T-cell (primary cell): Measurements from ENCODE around the gene ARHGAP15. TPM values are rescaled to one million over a fixed set of nuclear protein-coding genes. Genes with fewer than 3 reads are reported as not detected.

ENCODE experiments used
- ATAC-seq, 4 experiments: fragments of 200-7000 bp in 3 of 4; fragments of 150-1000 bp in 1 of 4; cut with Tn5 transposase; replicated peaks in 1 of 4; 1 replicate in 3 of 4; 2 replicates in 1 of 4; pipeline ENCODE4 v1.10.0; 2021; ENCODE audit warnings: moderate library complexity in 3 of 4, mild to moderate bottlenecking in 2 of 4, moderate number of reproducible peaks in 1 of 4
- CTCF ChIA-PET, 2 donors: fragments of 300-600 bp; sonication (Branson Sonifier 250); formaldehyde crosslinking; loops; one replicate each; lab custom pipeline; 2022; ENCODE audit warnings: antibody characterized with exemption in 2 of 2; lab: Charles Lee
- POLR2A ChIA-PET, 2 donors: fragments of 300-600 bp; sonication (Branson Sonifier 250); formaldehyde crosslinking; loops; one replicate each; lab custom pipeline; 2022; ENCODE audit warnings: antibody characterized with exemption in 2 of 2; lab: Charles Lee
- DNase-seq, 35 experiments: peaks; one replicate each; pipeline versions ENCODE4 v3.0.0 to v3.0.0-alpha.2; 2013 to 2023
- H3K27ac ChIP-seq: one replicate; pipeline ENCODE4 v1.5.1; 2013; ENCODE audit warnings: low read length
- H3K27me3 ChIP-seq, 2 experiments: replicated peaks in 1 of 2; 1 replicate in 1 of 2; 2 replicates in 1 of 2; pipeline versions ENCODE4 v1.6.1 to v1.7.0; 2013; ENCODE audit warnings: low read length in 1 of 2, mixed read lengths in 1 of 2; ENCODE audit not compliant: control insufficient read depth in 2 of 2, insufficient read depth in 2 of 2; ENCODE audit errors: extremely low read depth in 1 of 2
- H3K36me3 ChIP-seq, 2 donors: 1 replicate in 1 of 2; 2 replicates in 1 of 2; pipeline versions ENCODE4 v1.6.1 to v1.7.0; 2013; ENCODE audit warnings: low read length in 1 of 2; ENCODE audit not compliant: control insufficient read depth in 2 of 2, insufficient read depth in 1 of 2; ENCODE audit errors: extremely low read depth in 1 of 2
- H3K4me1 ChIP-seq, 2 experiments: 1 replicate in 1 of 2; 2 replicates in 1 of 2; pipeline versions ENCODE4 v1.6.1 to v1.7.0; 2013; ENCODE audit warnings: low read length in 2 of 2, mixed read lengths in 1 of 2; ENCODE audit not compliant: insufficient read depth in 2 of 2, control insufficient read depth in 1 of 2; ENCODE audit errors: extremely low read depth in 1 of 2
- H3K4me3 ChIP-seq, 2 donors: 1 replicate in 1 of 2; 2 replicates in 1 of 2; pipeline versions ENCODE4 v1.5.1 to v1.7.0; 2013; ENCODE audit warnings: mild to moderate bottlenecking in 2 of 2, low read length in 1 of 2, moderate library complexity in 1 of 2; ENCODE audit not compliant: control insufficient read depth in 1 of 2; ENCODE audit errors: extremely low read depth in 1 of 2
- H3K9me3 ChIP-seq: 2 replicates; pipeline ENCODE4 v1.7.0; 2013
- H3K27ac Mint-ChIP-seq, 2 donors: one replicate each; pipeline ENCODE4 v1.8.0; 2020 to 2021; ENCODE audit warnings: mild to moderate bottlenecking in 2 of 2, mixed read lengths in 2 of 2
- H3K27me3 Mint-ChIP-seq, 2 donors: one replicate each; pipeline ENCODE4 v1.8.0; 2021 to 2022; ENCODE audit warnings: mixed read lengths in 2 of 2
- H3K36me3 Mint-ChIP-seq: one replicate; pipeline ENCODE4 v1.8.0; 2021; ENCODE audit warnings: mixed read lengths
- H3K4me1 Mint-ChIP-seq, 3 donors: one replicate each; pipeline ENCODE4 v1.8.0; 2020 to 2022; ENCODE audit warnings: mixed read lengths in 3 of 3, mild to moderate bottlenecking in 1 of 3
- H3K4me3 Mint-ChIP-seq, 3 donors: one replicate each; pipeline ENCODE4 v1.8.0; 2020 to 2022; ENCODE audit warnings: mild to moderate bottlenecking in 3 of 3, mixed read lengths in 3 of 3, moderate library complexity in 3 of 3
- H3K9me3 Mint-ChIP-seq, 3 donors: one replicate each; pipeline ENCODE4 v1.8.0; 2020 to 2022; ENCODE audit warnings: mixed read lengths in 3 of 3
- WGBS: methylation state at CpG from one replicate; pipeline ENCODE4 v1.1.5; 2013; ENCODE audit warnings: missing lambda C conversion rate; ENCODE audit not compliant: insufficient coverage; 5-methylcytosine and 5-hydroxymethylcytosine counted together
- total RNA-seq, 35 experiments: library from RNA in 6 of 35; stranded (reverse) in 6 of 35; fragments of 120-200 nt in 1 of 35; gene quantifications; one replicate each; pipeline versions ENCODE4 v1.2.1 to v1.2.4 and lab custom pipeline; 2013 to 2026

Gene ARHGAP15
- total RNA-seq, 5 donors from 2014 or later (not counting 1 experiment from before 2014, with no cell fraction given) = 154 to 271 (median 188) TPM

- POLR2A ChIA-PET = interaction anchor here in 1 of 2 donors (1.1 kb wide), 1 partner anchor 10 kb away, joined by 3 read pairs; no protein-coding TSS in a partner anchor
- DNase-seq (no peak), ATAC-seq (peak in 3 of 4 experiments; percentile 44 to 54 (median 52))
- WGBS = no CpG with 5 or more reads among the region's 2 CpGs
- peaks cover 92 to 97% (median 96%) of the 10 kb centered on the region in 3 donors for H3K4me1 Mint-ChIP-seq
- H3K9me3 Mint-ChIP-seq = no peaks in the 10 kb centered on the region
- Histone ChIP-seq H3K9me3 (no peaks in the 10 kb centered on the region), H3K36me3 (peaks cover 0 to 3% of the 10 kb centered on the region in 2 donors), H3K4me3 (no peak overlapping the region), H3K4me1 (peaks cover 13 to 55% of the 10 kb centered on the region in 2 experiments), H3K27ac (no peak overlapping the region), H3K27me3 (no peaks in the 10 kb centered on the region)
- peak overlapping the region; percentile 71 to 72 (median 71) for H3K4me3 Mint-ChIP-seq
- peaks cover 43% of the 10 kb centered on the region for H3K36me3 Mint-ChIP-seq
- H3K27me3 Mint-ChIP-seq = no peaks in the 10 kb centered on the region
- peak overlapping the region; percentile 69 to 78 for H3K27ac Mint-ChIP-seq
- CTCF ChIA-PET = interaction anchor here (0.7 to 1.5 kb wide), 5 partner anchors 9 to 119 kb away, joined by 3 to 5 read pairs (median 3); no protein-coding TSS in a partner anchor
Measured at GRCh38 chr2:143139835-143140393, 10.7 kb downstream of the ARHGAP15 start.

DNA sequence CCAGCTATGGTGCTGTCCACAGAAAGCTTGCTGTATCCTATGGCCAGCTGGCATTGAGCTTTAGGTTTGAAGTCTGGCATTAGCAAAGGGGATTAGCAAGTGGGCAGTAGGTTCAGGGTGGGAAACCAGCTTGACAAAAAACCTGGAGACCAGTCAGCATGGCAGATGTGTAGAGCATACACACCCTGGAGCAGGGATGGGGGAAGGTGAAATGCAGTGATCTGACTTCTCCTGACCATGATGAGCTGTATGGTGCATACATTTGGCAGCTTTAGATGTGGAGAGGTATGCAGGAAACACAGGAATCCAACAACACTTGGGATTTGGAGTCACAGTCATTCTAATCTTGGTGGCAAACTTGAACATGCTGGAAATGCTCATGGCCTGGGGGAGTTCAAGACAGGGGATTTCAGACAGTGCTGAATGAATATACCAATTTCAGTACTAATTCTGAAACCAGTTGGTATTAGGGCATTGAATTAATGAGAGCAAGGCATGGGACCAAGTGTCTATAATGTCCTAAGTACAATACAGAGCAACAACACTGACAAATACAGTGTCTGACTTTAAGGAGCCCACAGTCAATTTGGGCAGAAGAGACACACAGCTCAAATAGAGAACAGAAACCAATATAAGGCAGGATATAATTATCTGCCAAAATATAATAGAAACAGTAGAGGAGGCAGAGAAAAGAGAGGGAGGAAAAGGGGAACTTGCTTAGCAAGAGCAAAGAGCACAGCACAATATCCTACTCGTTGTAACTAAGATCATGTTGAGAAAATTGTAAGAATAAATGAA is 11.8 kb downstream of the ARHGAP15 start:
- ATAC-seq = peak in 3 of 4 experiments; percentile 26 to 34 (median 33)
- Mint-ChIP-seq H3K4me1 (peaks cover 89 to 97% (median 92%) of the 10 kb centered on the region in 3 donors), H3K4me3 (peak overlapping the region; percentile 71 to 72 (median 71)), H3K9me3 (no peaks in the 10 kb centered on the region), H3K36me3 (peaks cover 39% of the 10 kb centered on the region), H3K27ac (peak overlapping the region; percentile 69 to 78), H3K27me3 (no peaks in the 10 kb centered on the region)
- CTCF ChIA-PET = interaction anchor here (0.5 to 1.5 kb wide), 7 partner anchors 8 to 81 kb away, joined by 3 to 7 read pairs (median 3); no protein-coding TSS in a partner anchor
- DNase-seq = no peak
- H3K27ac ChIP-seq = no peak overlapping the region
- no peak overlapping the region for H3K4me3 ChIP-seq
- no peaks in the 10 kb centered on the region for H3K27me3 ChIP-seq
- H3K4me1 ChIP-seq = peaks cover 18 to 55% of the 10 kb centered on the region in 2 experiments
- peaks cover 0 to 8% of the 10 kb centered on the region in 2 donors for H3K36me3 ChIP-seq
- POLR2A ChIA-PET = interaction anchor here (0.5 to 0.7 kb wide), 3 partner anchors 9 to 126 kb away, joined by 3 read pairs; no protein-coding TSS in a partner anchor
- H3K9me3 ChIP-seq = no peaks in the 10 kb centered on the region
- WGBS = no CpG with 5 or more reads among the region's 1 CpG

DNA sequence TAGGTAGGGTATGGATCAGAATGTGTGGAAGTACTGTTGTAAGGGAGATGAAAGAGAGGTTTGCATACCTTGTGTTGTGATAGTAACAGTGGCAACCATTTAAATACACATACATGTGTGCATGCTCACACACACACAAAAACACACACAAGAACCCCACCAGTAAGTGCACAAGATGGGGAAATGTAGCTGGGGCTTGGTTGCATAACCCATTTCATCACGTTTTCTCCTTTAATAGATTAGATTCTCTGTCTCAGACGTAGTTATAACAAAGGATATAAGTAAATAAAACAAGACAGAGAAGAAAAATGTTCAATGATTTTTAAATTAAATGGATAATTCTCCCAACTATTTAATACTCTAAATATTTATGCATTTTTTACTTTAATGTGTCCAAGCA is 13.4 kb downstream of the ARHGAP15 start:
- ChIA-PET CTCF (interaction anchor here in 1 of 2 donors (0.8 to 1.4 kb wide), 3 partner anchors 11 to 108 kb away, joined by 4 to 6 read pairs (median 5); no protein-coding TSS in a partner anchor), POLR2A (interaction anchor here in 1 of 2 donors (0.8 to 1.0 kb wide), 2 partner anchors 18 to 81 kb away, joined by 3 to 6 read pairs; no protein-coding TSS in a partner anchor)
- no peak overlapping the region for H3K27ac ChIP-seq
- Mint-ChIP-seq H3K4me1 (peaks cover 91 to 97% (median 93%) of the 10 kb centered on the region in 3 donors), H3K27ac (peak overlapping the region in 1 of 2 donors; percentile 78), H3K9me3 (no peaks in the 10 kb centered on the region), H3K27me3 (no peaks in the 10 kb centered on the region), H3K36me3 (peaks cover 30% of the 10 kb centered on the region), H3K4me3 (peak overlapping the region in 1 of 3 donors; percentile 71)
- peaks cover 0 to 8% of the 10 kb centered on the region in 2 donors for H3K36me3 ChIP-seq
- DNase-seq = no peak
- H3K9me3 ChIP-seq = no peaks in the 10 kb centered on the region
- H3K27me3 ChIP-seq = no peaks in the 10 kb centered on the region
- peak in 1 of 4 experiments; percentile 38 for ATAC-seq
- H3K4me1 ChIP-seq = peaks cover 23 to 63% of the 10 kb centered on the region in 2 experiments
- no CpG with 5 or more reads among the region's 2 CpGs for WGBS
- no peak overlapping the region for H3K4me3 ChIP-seq

GRCh38 chr2:143144813-143145455 is 15.7 kb downstream of the ARHGAP15 start:
- ChIA-PET POLR2A (interaction anchor here (0.6 to 0.9 kb wide), 3 partner anchors 19 to 90 kb away, joined by 3 read pairs; no protein-coding TSS in a partner anchor), CTCF (interaction anchor here in 1 of 2 donors (0.7 to 2.2 kb wide), 2 partner anchors 9 to 114 kb away, joined by 3 to 6 read pairs; no protein-coding TSS in a partner anchor)
- Histone ChIP-seq H3K4me3 (no peak overlapping the region), H3K36me3 (peaks cover 0 to 8% of the 10 kb centered on the region in 2 donors), H3K27me3 (no peaks in the 10 kb centered on the region), H3K9me3 (no peaks in the 10 kb centered on the region), H3K27ac (no peak overlapping the region), H3K4me1 (peaks cover 35 to 58% of the 10 kb centered on the region in 2 experiments)
- Mint-ChIP-seq H3K4me1 (peaks cover 90 to 97% (median 94%) of the 10 kb centered on the region in 3 donors), H3K27me3 (no peaks in the 10 kb centered on the region), H3K27ac (peak overlapping the region; percentile 70 to 71), H3K9me3 (no peaks in the 10 kb centered on the region), H3K36me3 (peaks cover 34% of the 10 kb centered on the region), H3K4me3 (peak overlapping the region in 1 of 3 donors; percentile 20)
- 100% methylated on average over 1 of the region's 3 CpGs for WGBS
- DNase-seq (no peak), ATAC-seq (no peak)

GRCh38 chr2:143146366-143146765 is 17.1 kb downstream of the ARHGAP15 start:
- Histone ChIP-seq H3K27ac (no peak overlapping the region), H3K27me3 (no peaks in the 10 kb centered on the region), H3K4me1 (peaks cover 33 to 56% of the 10 kb centered on the region in 2 experiments), H3K4me3 (no peak overlapping the region), H3K9me3 (no peaks in the 10 kb centered on the region), H3K36me3 (peaks cover 0 to 8% of the 10 kb centered on the region in 2 donors)
- Mint-ChIP-seq H3K4me1 (peaks cover 90 to 97% (median 93%) of the 10 kb centered on the region in 3 donors), H3K4me3 (peak overlapping the region in 1 of 3 donors; percentile 14), H3K36me3 (peaks cover 26% of the 10 kb centered on the region), H3K27ac (peak overlapping the region; percentile 21 to 44), H3K9me3 (no peaks in the 10 kb centered on the region), H3K27me3 (no peaks in the 10 kb centered on the region)
- WGBS = no CpG with 5 or more reads among the region's 1 CpG
- DNase-seq = no peak
- ATAC-seq = no peak
- CTCF ChIA-PET = interaction anchor here in 1 of 2 donors (0.9 kb wide), 1 partner anchor 15 kb away, joined by 3 read pairs; no protein-coding TSS in a partner anchor
- POLR2A ChIA-PET = interaction anchor here (0.6 to 1.0 kb wide), 3 partner anchors 9 to 16 kb away, joined by 3 to 4 read pairs (median 4); no protein-coding TSS in a partner anchor
